Stimulated activated CD4-positive, alpha-beta T cell treated with anti-CD3 and anti-CD28 coated beads, Interleukin-12 subunit alpha, Interleukin-12 subunit beta, amount 100 ng/mL, for 4 hours (primary cell): ENCODE results near the gene KCNJ12.
"Not testable (repeated sequence)": the region's sequence is repeated elsewhere in the genome, so short reads cannot be mapped to it uniquely, and the experiment has no call there.

ENCODE experiments used
- DNase-seq: peaks from one replicate; pipeline ENCODE4 v3.0.0-alpha.2; 2020

KCNJ12 gene

GRCh38 chr17:21409971-21410370, 33.8 kb downstream of the KCNJ12 start:
- DNase-seq = not testable (repeated sequence)

- DNase-seq = not testable (repeated sequence)
Measured at GRCh38 chr17:21410371-21410770, 34.2 kb downstream of the KCNJ12 start.

- DNase-seq = not testable (repeated sequence)
Measured at GRCh38 chr17:21410906-21411678, 34.9 kb downstream of the KCNJ12 start.

GRCh38 chr17:21411679-21412205, 35.6 kb downstream of the KCNJ12 start:
- not testable (repeated sequence) for DNase-seq

GRCh38 chr17:21412207-21412681, 36.1 kb downstream of the KCNJ12 start:
- not testable (repeated sequence) for DNase-seq

GRCh38 chr17:21413570-21414279, 37.6 kb downstream of the KCNJ12 start:
- not testable (repeated sequence) for DNase-seq

- DNase-seq = not testable (repeated sequence)
Measured at GRCh38 chr17:21414616-21415015, 38.5 kb downstream of the KCNJ12 start.

GRCh38 chr17:21415166-21415990, 39.2 kb downstream of the KCNJ12 start:
- DNase-seq = not testable (repeated sequence)

GRCh38 chr17:21416471-21416981, 40.4 kb downstream of the KCNJ12 start:
- not testable (repeated sequence) for DNase-seq

GRCh38 chr17:21417349-21417748, 41.2 kb downstream of the KCNJ12 start:
- DNase-seq = not testable (repeated sequence)

GRCh38 chr17:21417921-21418320, 41.8 kb downstream of the KCNJ12 start:
- no peak for DNase-seq

GRCh38 chr17:21418446-21419298, 42.5 kb downstream of the KCNJ12 start:
- DNase-seq = no peak

- no peak for DNase-seq
Measured at GRCh38 chr17:21419299-21420239, 43.4 kb downstream of the KCNJ12 start.

- not testable (repeated sequence) for DNase-seq
Measured at GRCh38 chr17:21420503-21421090, 44.4 kb downstream of the KCNJ12 start.

- DNase-seq = not testable (repeated sequence)
Measured at GRCh38 chr17:21421421-21422310, 45.5 kb downstream of the KCNJ12 start.

GRCh38 chr17:21422311-21423189, 46.4 kb downstream of the KCNJ12 start:
- not testable (repeated sequence) for DNase-seq

GRCh38 chr17:21423190-21423493, 47.0 kb downstream of the KCNJ12 start:
- DNase-seq = not testable (repeated sequence)

- DNase-seq = not testable (repeated sequence)
Measured at GRCh38 chr17:21424697-21425096, 48.5 kb downstream of the KCNJ12 start.
